HepG2 (cell line): ENCODE measurements around the gene RGS14. TPM values are rescaled to one million over a fixed set of nuclear protein-coding genes. Genes with fewer than 3 reads are reported as not detected.

ENCODE experiments used
- DR1 ChIP-seq: sonication (generic); formaldehyde crosslinking; IDR thresholded peaks from 2 replicates; pipeline ENCODE4 v1.8.0; 2021; ENCODE audit warnings: mild to moderate bottlenecking, missing genetic modification reagents, inconsistent platforms
- GATA4 ChIP-seq: sonication (generic); IDR thresholded peaks from 2 replicates; pipeline ENCODE4 v1.6.1; 2016; ENCODE audit warnings: antibody characterized with exemption, low read depth, borderline replicate concordance
- HOXA9 ChIP-seq: sonication (generic); formaldehyde crosslinking; IDR thresholded peaks from 2 replicates; pipeline ENCODE4 v1.8.1; 2022; ENCODE audit warnings: missing genetic modification reagents, mild to moderate bottlenecking, moderate library complexity, borderline replicate concordance
- KLF12 ChIP-seq: sonication (generic); formaldehyde crosslinking; IDR thresholded peaks from 2 replicates; pipeline ENCODE4 v1.4.0; 2020; ENCODE audit warnings: missing genetic modification reagents, borderline replicate concordance
- NFE2L1 ChIP-seq: sonication (generic); formaldehyde crosslinking; IDR thresholded peaks from 2 replicates; pipeline ENCODE4 v1.4.0; 2020; ENCODE audit warnings: missing genetic modification reagents, mild to moderate bottlenecking, borderline replicate concordance
- NFKB2 ChIP-seq: sonication (generic); formaldehyde crosslinking; IDR thresholded peaks from 2 replicates; pipeline ENCODE4 v1.4.0; 2020; ENCODE audit warnings: missing genetic modification reagents, borderline replicate concordance
- NR3C1 ChIP-seq: sonication (generic); formaldehyde crosslinking; IDR thresholded peaks from 2 replicates; pipeline ENCODE4 v1.4.0; 2020; ENCODE audit warnings: missing genetic modification reagents
- SMAD9 ChIP-seq: sonication (generic); formaldehyde crosslinking; IDR thresholded peaks from 2 replicates; pipeline ENCODE4 v1.5.1; 2020; ENCODE audit warnings: mild to moderate bottlenecking, missing genetic modification reagents
- U2AF1 ChIP-seq: fragments of 200-400 bp; formaldehyde crosslinking; optimal IDR thresholded peaks from 2 replicates; pipeline ENCODE3; 2017; ENCODE audit warnings: mild to moderate bottlenecking, low read depth, low read length
- ZFP36L1 ChIP-seq: sonication (generic); formaldehyde crosslinking; IDR thresholded peaks from 2 replicates; pipeline ENCODE4 v1.8.0; 2022; ENCODE audit warnings: mild to moderate bottlenecking, missing genetic modification reagents, moderate library complexity
- ZFX ChIP-seq: sonication (generic); formaldehyde crosslinking; IDR thresholded peaks from 2 replicates; pipeline ENCODE4 v1.4.0; 2020; ENCODE audit warnings: mild to moderate bottlenecking, low read depth, missing genetic modification reagents, moderate library complexity
- ZNF143 ChIP-seq: sonication (generic); formaldehyde crosslinking; IDR thresholded peaks from 2 replicates; pipeline ENCODE4 v1.4.0; 2020; ENCODE audit warnings: missing genetic modification reagents
- ZNF431 ChIP-seq: sonication (generic); formaldehyde crosslinking; IDR thresholded peaks from 2 replicates; pipeline ENCODE4 v1.9.0; 2022; ENCODE audit warnings: missing genetic modification reagents, low read depth, mild to moderate bottlenecking, borderline replicate concordance
- ZNF567 ChIP-seq: sonication (generic); formaldehyde crosslinking; IDR thresholded peaks from 2 replicates; pipeline ENCODE4 v1.8.1; 2023; ENCODE audit warnings: mild to moderate bottlenecking, missing genetic modification reagents, borderline replicate concordance
- ZNF660 ChIP-seq: sonication (generic); formaldehyde crosslinking; IDR thresholded peaks from 2 replicates; pipeline ENCODE4 v1.5.1; 2020; ENCODE audit warnings: mild to moderate bottlenecking, low read depth, missing genetic modification reagents, borderline replicate concordance
- ZNF780A ChIP-seq: sonication (generic); formaldehyde crosslinking; IDR thresholded peaks from 2 replicates; pipeline ENCODE4 v1.8.0; 2022; ENCODE audit warnings: mild to moderate bottlenecking, missing genetic modification reagents, moderate library complexity
- polyA plus RNA-seq, 8 experiments: library from polyadenylated mRNA; depleted of rRNA in 3 of 8; stranded (reverse) in 7 of 8; unstranded in 1 of 8; fragments of >200 nt; fragmentation: Illumina TruSeq in 4 of 8; extraction: Trizol in 4 of 8; gene quantifications; 2 replicates each; pipeline versions ENCODE4 v1.2.1 to v1.2.3, GENCODE V29; 2011 to 2016; ENCODE audit warnings: low read depth in 4 of 8, missing spikeins in 1 of 8, mixed read lengths in 1 of 8; ENCODE audit not compliant: insufficient read depth in 1 of 8
- total RNA-seq, 5 experiments: library from RNA; depleted of rRNA; stranded (reverse); fragments of >200 nt; fragmentation: Illumina TruSeq; extraction: Trizol; gene quantifications; 2 replicates each; pipeline ENCODE4 v1.2.3, GENCODE V29; 2016; ENCODE audit warnings: low read depth in 1 of 5
- TF ChIP-seq, protein P1 (sequence below): sonication (generic); formaldehyde crosslinking; IDR thresholded peaks from 2 replicates; pipeline ENCODE4 v1.4.0; 2020; ENCODE audit warnings: mild to moderate bottlenecking, missing genetic modification reagents
- TF ChIP-seq, protein P2 (sequence below): sonication (generic); formaldehyde crosslinking; IDR thresholded peaks from 2 replicates; pipeline ENCODE4 v1.5.0; 2020; ENCODE audit warnings: mild to moderate bottlenecking, missing genetic modification reagents
- TF ChIP-seq, protein P3 (sequence below): IDR thresholded peaks from 2 replicates; pipeline ENCODE4 v1.6.1; 2018; ENCODE audit warnings: missing genetic modification reagents
- TF ChIP-seq, protein P4 (sequence below): sonication (generic); formaldehyde crosslinking; conservative IDR thresholded peaks from 2 replicates; pipeline ENCODE4 v1.8.0; 2022; ENCODE audit warnings: low read depth, missing genetic modification reagents

The RGS14 gene
- total and polyA plus RNA-seq, 2 of the 13 experiments (the other 11 are each of a cell fraction or from before 2014, with no cell fraction given): 11.1 to 17.2 TPM

DNA sequence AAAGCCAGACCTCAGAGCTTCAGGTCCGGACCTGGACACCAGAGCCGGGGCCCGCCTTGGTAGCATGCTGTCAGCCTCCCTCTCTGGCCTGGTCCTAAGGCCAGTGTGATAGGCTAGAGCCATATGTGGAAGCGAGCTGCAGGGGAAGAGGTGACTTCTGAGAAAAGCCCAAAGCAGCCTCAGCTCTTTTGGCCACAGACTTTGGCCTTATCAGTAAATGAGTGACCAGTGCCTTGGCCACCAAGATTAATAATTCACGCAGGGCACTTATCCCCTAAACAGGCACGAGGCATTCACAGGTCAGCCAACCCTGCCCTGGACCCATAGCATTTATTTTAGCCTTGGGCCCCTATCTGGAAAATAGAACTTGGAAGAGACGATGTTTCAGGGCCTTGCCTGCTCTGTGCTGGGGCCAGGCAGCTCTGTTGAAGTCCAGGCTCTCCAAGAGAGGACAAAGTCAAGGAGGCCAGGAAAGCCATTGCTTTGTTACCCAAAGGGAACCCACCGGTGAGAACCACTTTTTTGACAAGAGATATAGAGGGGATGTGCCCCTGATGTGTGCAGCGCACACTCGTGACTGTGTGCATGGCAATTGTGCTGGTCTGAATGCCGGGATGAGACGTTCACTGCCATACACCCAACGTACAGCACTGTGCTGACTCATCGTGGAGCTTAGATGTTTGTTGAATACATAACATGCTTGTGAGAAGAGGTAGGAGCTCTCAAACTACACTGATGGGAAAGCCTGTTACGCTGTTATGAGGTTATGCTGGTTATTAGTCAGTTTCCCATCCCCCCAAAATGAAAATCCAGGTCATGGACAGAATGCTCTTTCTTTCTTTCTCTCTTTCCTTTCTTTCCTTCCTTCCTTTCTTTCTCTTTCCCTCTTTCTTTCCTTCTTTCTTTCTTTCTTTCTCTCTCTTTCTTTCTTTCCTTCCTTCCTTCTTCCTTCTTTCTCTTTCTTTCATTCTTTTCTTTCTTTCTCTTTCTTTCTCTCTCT lies 21.5 kb downstream of the RGS14 start (continued):
- TF ChIP-seq, protein P1, sequence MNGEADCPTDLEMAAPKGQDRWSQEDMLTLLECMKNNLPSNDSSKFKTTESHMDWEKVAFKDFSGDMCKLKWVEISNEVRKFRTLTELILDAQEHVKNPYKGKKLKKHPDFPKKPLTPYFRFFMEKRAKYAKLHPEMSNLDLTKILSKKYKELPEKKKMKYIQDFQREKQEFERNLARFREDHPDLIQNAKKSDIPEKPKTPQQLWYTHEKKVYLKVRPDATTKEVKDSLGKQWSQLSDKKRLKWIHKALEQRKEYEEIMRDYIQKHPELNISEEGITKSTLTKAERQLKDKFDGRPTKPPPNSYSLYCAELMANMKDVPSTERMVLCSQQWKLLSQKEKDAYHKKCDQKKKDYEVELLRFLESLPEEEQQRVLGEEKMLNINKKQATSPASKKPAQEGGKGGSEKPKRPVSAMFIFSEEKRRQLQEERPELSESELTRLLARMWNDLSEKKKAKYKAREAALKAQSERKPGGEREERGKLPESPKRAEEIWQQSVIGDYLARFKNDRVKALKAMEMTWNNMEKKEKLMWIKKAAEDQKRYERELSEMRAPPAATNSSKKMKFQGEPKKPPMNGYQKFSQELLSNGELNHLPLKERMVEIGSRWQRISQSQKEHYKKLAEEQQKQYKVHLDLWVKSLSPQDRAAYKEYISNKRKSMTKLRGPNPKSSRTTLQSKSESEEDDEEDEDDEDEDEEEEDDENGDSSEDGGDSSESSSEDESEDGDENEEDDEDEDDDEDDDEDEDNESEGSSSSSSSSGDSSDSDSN (CRISPR knock-in tag): peak; percentile 68
- no peak for TF ChIP-seq U2AF1
- peak; percentile 89; the same call in 1 of the 2 replicates for TF ChIP-seq ZNF431 (CRISPR knock-in tag)
- TF ChIP-seq, protein P2, sequence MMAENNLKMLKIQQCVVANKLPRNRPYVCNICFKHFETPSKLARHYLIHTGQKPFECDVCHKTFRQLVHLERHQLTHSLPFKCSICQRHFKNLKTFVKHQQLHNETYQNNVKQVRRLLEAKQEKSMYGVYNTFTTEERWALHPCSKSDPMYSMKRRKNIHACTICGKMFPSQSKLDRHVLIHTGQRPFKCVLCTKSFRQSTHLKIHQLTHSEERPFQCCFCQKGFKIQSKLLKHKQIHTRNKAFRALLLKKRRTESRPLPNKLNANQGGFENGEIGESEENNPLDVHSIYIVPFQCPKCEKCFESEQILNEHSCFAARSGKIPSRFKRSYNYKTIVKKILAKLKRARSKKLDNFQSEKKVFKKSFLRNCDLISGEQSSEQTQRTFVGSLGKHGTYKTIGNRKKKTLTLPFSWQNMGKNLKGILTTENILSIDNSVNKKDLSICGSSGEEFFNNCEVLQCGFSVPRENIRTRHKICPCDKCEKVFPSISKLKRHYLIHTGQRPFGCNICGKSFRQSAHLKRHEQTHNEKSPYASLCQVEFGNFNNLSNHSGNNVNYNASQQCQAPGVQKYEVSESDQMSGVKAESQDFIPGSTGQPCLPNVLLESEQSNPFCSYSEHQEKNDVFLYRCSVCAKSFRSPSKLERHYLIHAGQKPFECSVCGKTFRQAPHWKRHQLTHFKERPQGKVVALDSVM (CRISPR knock-in tag): peak; percentile 53; the same call in 1 of the 2 replicates
- TF ChIP-seq NFKB2 (CRISPR knock-in tag): peak; percentile 69
- no peak for TF ChIP-seq ZFP36L1 (CRISPR knock-in tag)
- no peak for TF ChIP-seq ZNF660
- no peak for TF ChIP-seq SMAD9 (CRISPR knock-in tag)
- TF ChIP-seq NR3C1 (CRISPR knock-in tag): no peak
- TF ChIP-seq, protein P3, sequence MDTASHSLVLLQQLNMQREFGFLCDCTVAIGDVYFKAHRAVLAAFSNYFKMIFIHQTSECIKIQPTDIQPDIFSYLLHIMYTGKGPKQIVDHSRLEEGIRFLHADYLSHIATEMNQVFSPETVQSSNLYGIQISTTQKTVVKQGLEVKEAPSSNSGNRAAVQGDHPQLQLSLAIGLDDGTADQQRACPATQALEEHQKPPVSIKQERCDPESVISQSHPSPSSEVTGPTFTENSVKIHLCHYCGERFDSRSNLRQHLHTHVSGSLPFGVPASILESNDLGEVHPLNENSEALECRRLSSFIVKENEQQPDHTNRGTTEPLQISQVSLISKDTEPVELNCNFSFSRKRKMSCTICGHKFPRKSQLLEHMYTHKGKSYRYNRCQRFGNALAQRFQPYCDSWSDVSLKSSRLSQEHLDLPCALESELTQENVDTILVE (CRISPR knock-in tag): peak; percentile 57; the same call in 1 of the 2 replicates
- TF ChIP-seq HOXA9: no peak
- TF ChIP-seq GATA4: peak; percentile 86; the same call in 1 of the 2 replicates
- TF ChIP-seq ZNF780A: no peak
- no peak for TF ChIP-seq ZNF567
- TF ChIP-seq NFE2L1 (CRISPR knock-in tag): peak; percentile 95; the same call in 1 of the 2 replicates
- TF ChIP-seq DR1 (CRISPR knock-in tag): peak; percentile 92
- TF ChIP-seq ZFX: peak; percentile 97
- TF ChIP-seq KLF12 (CRISPR knock-in tag): peak; percentile 84
- TF ChIP-seq, protein P4, sequence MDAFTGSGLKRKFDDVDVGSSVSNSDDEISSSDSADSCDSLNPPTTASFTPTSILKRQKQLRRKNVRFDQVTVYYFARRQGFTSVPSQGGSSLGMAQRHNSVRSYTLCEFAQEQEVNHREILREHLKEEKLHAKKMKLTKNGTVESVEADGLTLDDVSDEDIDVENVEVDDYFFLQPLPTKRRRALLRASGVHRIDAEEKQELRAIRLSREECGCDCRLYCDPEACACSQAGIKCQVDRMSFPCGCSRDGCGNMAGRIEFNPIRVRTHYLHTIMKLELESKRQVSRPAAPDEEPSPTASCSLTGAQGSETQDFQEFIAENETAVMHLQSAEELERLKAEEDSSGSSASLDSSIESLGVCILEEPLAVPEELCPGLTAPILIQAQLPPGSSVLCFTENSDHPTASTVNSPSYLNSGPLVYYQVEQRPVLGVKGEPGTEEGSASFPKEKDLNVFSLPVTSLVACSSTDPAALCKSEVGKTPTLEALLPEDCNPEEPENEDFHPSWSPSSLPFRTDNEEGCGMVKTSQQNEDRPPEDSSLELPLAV (CRISPR knock-in tag): no peak
- TF ChIP-seq ZNF143 (CRISPR knock-in tag): no peak
